ENCODE measurements around the gene ZNF189. TPM values are rescaled to one million over a fixed set of nuclear protein-coding genes. Genes with fewer than 3 reads are reported as not detected.

The ZNF189 gene
- total and polyA plus RNA-seq, 3 donors from 2014 or later = 24.0 to 42.8 (median 32.6) TPM

- DNase-seq = no peak
- Histone ChIP-seq H3K9me3 (no peaks in the 10 kb centered on the region), H3K27me3 (no peaks in the 10 kb centered on the region), H3K27ac (no peak overlapping the region), H3K4me1 (no peaks in the 10 kb centered on the region), H3K4me3 (no peak overlapping the region), H3K36me3 (ENCODE audit: low read depth, missing control alignments) (no peaks in the 10 kb centered on the region)
- TF ChIP-seq POLR2A (IDR thresholded peaks at IDR 0.05) = no peak
- TF ChIP-seq CTCF (IDR thresholded peaks at IDR 0.05) = no peak
- intact Hi-C loops (cut with DNase I; ENCODE audit: low total_unique reads) = no loop called here
These were observed 38.0 kb upstream of the ZNF189 start for GRCh38 chr9:101360647-101361046.

GRCh38 chr9:101362450-101362849, 36.2 kb upstream of the ZNF189 start:
- Histone ChIP-seq H3K27ac (no peak overlapping the region), H3K4me3 (no peak overlapping the region), H3K27me3 (no peaks in the 10 kb centered on the region), H3K4me1 (no peaks in the 10 kb centered on the region), H3K9me3 (no peaks in the 10 kb centered on the region), H3K36me3 (ENCODE audit: low read depth, missing control alignments) (no peaks in the 10 kb centered on the region)
- 74 to 100% methylated on average over 5 of the region's 5 CpGs for WGBS, 2 donors
- no peak for DNase-seq
- TF ChIP-seq CTCF (IDR thresholded peaks at IDR 0.05) (no peak), POLR2A (IDR thresholded peaks at IDR 0.05) (no peak)
- intact Hi-C loops (cut with DNase I; ENCODE audit: low total_unique reads) = no loop called here

- intact Hi-C loops (cut with DNase I; ENCODE audit: low total_unique reads) = no loop called here
- Histone ChIP-seq H3K36me3 (ENCODE audit: low read depth, missing control alignments) (no peaks in the 10 kb centered on the region), H3K27me3 (no peaks in the 10 kb centered on the region), H3K4me1 (no peaks in the 10 kb centered on the region), H3K27ac (no peak overlapping the region), H3K9me3 (no peaks in the 10 kb centered on the region), H3K4me3 (no peak overlapping the region)
- DNase-seq = no peak
- no peak for TF ChIP-seq CTCF (IDR thresholded peaks at IDR 0.05)
- TF ChIP-seq POLR2A (IDR thresholded peaks at IDR 0.05) = no peak
These were observed 33.5 kb upstream of the ZNF189 start for GRCh38 chr9:101365181-101365580.

GRCh38 chr9:101366038-101366756, 32.5 kb upstream of the ZNF189 start:
- no peaks in the 10 kb centered on the region for H3K27me3 ChIP-seq
- H3K9me3 ChIP-seq = no peaks in the 10 kb centered on the region
- TF ChIP-seq CTCF (IDR thresholded peaks at IDR 0.05) (no peak), POLR2A (IDR thresholded peaks at IDR 0.05) (no peak)
- WGBS, 2 donors = 51 to 57% methylated on average over 5 of the region's 5 CpGs
- intact Hi-C loops (cut with DNase I; ENCODE audit: low total_unique reads) = no loop called here
- H3K27ac ChIP-seq = no peak overlapping the region
- H3K4me3 ChIP-seq = no peak overlapping the region
- H3K4me1 ChIP-seq = no peaks in the 10 kb centered on the region
- DNase-seq = no peak
- no peaks in the 10 kb centered on the region for H3K36me3 ChIP-seq (ENCODE audit: low read depth, missing control alignments)

GRCh38 chr9:101367323-101367722, 31.3 kb upstream of the ZNF189 start:
- H3K27me3 ChIP-seq = no peaks in the 10 kb centered on the region
- 96 to 98% methylated on average over 3 of the region's 3 CpGs for WGBS, 2 donors
- no peaks in the 10 kb centered on the region for H3K9me3 ChIP-seq
- H3K36me3 ChIP-seq (ENCODE audit: low read depth, missing control alignments) = no peaks in the 10 kb centered on the region
- no peaks in the 10 kb centered on the region for H3K4me1 ChIP-seq
- intact Hi-C loops (cut with DNase I; ENCODE audit: low total_unique reads) = no loop called here
- no peak overlapping the region for H3K27ac ChIP-seq
- TF ChIP-seq CTCF (IDR thresholded peaks at IDR 0.05) = no peak
- no peak for TF ChIP-seq POLR2A (IDR thresholded peaks at IDR 0.05)
- no peak overlapping the region for H3K4me3 ChIP-seq
- DNase-seq = no peak
